GM12873 (cell line): ENCODE measurements around the gene ASTN2.

Source experiments
- CTCF ChIP-seq: IDR thresholded peaks from 2 replicates; pipeline ENCODE4 v1.5.1; 2012; ENCODE audit warnings: low read depth, mild to moderate bottlenecking, moderate library complexity, low read length, control low read depth; ENCODE audit not compliant: insufficient read depth; ENCODE audit errors: missing control alignments

ASTN2 gene

GRCh38 chr9:116964258-116964657 is 450.6 kb downstream of the ASTN2 start:
- no peak for TF ChIP-seq CTCF

- TF ChIP-seq CTCF = no peak
Measured at GRCh38 chr9:116959809-116960208, 455.0 kb downstream of the ASTN2 start.

- no peak for TF ChIP-seq CTCF
Measured at GRCh38 chr9:116958881-116959280, 456.0 kb downstream of the ASTN2 start.

GRCh38 chr9:116954731-116955130 is 460.1 kb downstream of the ASTN2 start:
- no peak for TF ChIP-seq CTCF

GRCh38 chr9:116953271-116953670 is 461.6 kb downstream of the ASTN2 start:
- no peak for TF ChIP-seq CTCF

- no peak for TF ChIP-seq CTCF
Measured at GRCh38 chr9:116952436-116952810, 462.4 kb downstream of the ASTN2 start.

GRCh38 chr9:116951588-116952435 is 463.0 kb downstream of the ASTN2 start:
- TF ChIP-seq CTCF = no peak
